Stimulated activated naive CD8-positive, alpha-beta T cell treated with anti-CD3 and anti-CD28 coated beads, Interleukin-15, Interleukin-2, amounts not matched to agents 100 ng/mL and 50 ng/mL, for 24 hours (primary cell): ENCODE results near the gene ARHGAP26.

Experiments used
- H3K27ac Mint-ChIP-seq: one replicate; pipeline ENCODE4 v1.8.0; 2021; ENCODE audit warnings: mild to moderate bottlenecking, mixed read lengths
- H3K27me3 Mint-ChIP-seq: one replicate; pipeline ENCODE4 v1.8.0; 2021; ENCODE audit warnings: mixed read lengths
- H3K36me3 Mint-ChIP-seq: one replicate; pipeline ENCODE4 v1.8.0; 2021; ENCODE audit warnings: low read depth, mixed read lengths
- H3K4me1 Mint-ChIP-seq: one replicate; pipeline ENCODE4 v1.8.0; 2021; ENCODE audit warnings: low read depth, mixed read lengths
- H3K4me3 Mint-ChIP-seq: one replicate; pipeline ENCODE4 v1.8.0; 2021; ENCODE audit warnings: mild to moderate bottlenecking, mixed read lengths
- H3K9me3 Mint-ChIP-seq: one replicate; pipeline ENCODE4 v1.8.0; 2021; ENCODE audit warnings: mixed read lengths

Gene ARHGAP26

DNA sequence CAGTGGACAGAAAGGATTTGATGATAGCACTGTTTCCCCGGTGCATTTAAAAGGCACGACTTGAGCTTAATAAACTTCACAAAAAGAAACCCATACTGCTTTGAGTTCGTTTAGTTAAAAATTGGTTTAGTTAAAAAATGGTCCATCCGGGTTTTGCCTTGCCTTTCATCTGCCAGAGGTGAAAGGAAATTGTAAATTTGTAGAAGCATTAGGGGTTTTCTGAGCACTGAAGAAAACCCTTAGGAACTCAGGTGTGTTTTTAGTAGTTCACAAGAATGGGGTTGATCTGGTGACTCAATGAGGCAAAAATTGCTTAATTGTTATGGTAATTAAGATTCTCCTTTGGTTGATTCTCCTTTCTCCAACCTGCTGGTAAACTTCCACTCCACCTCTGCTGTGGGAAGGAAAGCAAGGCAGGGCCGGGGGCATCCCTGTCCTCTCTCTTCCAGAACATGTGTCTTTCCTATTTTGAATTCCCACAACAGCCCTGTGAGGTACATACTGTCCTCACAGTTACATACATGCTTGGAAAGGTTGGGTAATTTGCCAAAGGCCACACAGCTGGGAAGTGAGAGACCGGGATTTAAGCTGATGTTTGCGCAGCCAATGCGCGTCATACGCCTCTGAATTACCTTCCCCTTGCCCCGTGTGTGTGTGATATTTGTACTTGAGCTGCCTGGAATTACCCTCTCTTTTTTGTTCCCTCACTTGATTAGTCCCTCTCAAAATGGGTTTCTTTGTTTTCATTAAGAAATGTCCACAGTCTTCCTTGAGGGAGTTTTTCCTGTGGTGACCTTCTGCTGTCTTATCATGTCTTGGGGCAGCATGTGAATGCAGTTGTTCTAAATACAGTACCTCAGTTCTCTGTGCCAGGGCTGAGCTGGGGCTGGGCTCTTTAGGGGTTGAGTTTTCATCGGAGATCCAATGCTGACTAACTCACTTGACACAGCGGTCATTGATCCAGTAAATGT is 94.4 kb downstream of the ARHGAP26 start:
- H3K36me3 Mint-ChIP-seq: no peaks in the 10 kb centered on the region
- H3K27me3 Mint-ChIP-seq: no peaks in the 10 kb centered on the region
- H3K4me1 Mint-ChIP-seq: peaks cover 32% of the 10 kb centered on the region
- peak overlapping the region; percentile 20 for H3K4me3 Mint-ChIP-seq
- no peaks in the 10 kb centered on the region for H3K9me3 Mint-ChIP-seq
- no peak overlapping the region for H3K27ac Mint-ChIP-seq

DNA sequence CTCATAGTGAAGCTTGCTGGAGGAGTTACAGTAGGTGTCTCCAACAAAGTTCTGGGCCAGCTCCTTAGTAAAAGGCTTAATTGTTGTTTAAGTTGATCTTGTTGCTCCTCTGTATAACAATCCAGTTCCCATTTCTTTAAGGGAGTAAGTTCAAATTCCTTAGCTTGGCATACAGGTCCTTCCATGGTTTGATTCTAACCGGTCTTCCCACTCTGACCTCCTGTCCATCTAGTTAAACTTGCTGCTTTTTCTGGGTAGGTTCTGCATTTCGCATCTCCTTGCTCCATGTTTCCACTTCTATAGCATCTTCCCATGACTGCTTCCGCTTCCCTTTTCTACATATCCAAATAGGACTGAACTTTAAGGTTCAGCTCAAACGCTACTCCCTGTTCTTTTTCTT is 95.5 kb downstream of the ARHGAP26 start:
- Mint-ChIP-seq H3K36me3 (no peaks in the 10 kb centered on the region), H3K27me3 (no peaks in the 10 kb centered on the region), H3K4me3 (no peak overlapping the region), H3K27ac (no peak overlapping the region), H3K4me1 (peaks cover 32% of the 10 kb centered on the region), H3K9me3 (no peaks in the 10 kb centered on the region)

DNA sequence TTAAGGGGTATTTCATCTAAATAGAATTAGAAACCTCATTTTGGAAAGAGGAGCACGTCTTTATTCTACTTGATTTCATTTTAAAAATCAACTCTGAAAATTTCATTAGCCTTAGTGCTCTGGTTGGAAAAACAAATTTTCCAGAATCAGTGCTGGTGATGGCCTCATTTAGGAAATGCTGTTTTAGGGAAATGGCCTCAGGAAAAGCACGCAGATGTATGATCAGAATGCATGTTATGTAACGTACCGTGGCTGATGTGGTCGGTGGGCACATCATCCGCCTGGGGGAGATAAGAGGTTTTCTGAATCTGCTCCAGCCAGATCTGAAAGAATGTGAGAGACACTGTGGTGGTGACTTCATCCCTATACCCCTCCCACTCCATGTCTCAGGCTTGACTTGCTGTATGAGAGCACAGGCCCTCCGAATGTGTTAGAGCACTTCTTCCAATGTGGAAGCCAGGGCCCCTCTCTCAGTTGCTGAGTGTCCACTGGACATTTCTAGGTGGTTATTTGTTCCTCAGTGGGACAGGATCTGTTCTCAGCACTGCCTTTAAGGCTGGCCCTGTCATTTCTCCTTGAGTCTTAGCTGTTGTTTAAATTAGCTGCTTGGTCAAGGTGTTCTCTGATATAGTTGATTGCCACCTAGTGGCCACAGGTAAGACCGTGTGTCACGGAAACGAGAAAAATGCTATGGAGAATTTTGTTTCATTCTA is 96.5 kb downstream of the ARHGAP26 start:
- H3K4me1 Mint-ChIP-seq: peaks cover 32% of the 10 kb centered on the region
- no peaks in the 10 kb centered on the region for H3K27me3 Mint-ChIP-seq
- no peaks in the 10 kb centered on the region for H3K36me3 Mint-ChIP-seq
- H3K9me3 Mint-ChIP-seq: no peaks in the 10 kb centered on the region
- H3K27ac Mint-ChIP-seq: no peak overlapping the region
- H3K4me3 Mint-ChIP-seq: no peak overlapping the region

DNA sequence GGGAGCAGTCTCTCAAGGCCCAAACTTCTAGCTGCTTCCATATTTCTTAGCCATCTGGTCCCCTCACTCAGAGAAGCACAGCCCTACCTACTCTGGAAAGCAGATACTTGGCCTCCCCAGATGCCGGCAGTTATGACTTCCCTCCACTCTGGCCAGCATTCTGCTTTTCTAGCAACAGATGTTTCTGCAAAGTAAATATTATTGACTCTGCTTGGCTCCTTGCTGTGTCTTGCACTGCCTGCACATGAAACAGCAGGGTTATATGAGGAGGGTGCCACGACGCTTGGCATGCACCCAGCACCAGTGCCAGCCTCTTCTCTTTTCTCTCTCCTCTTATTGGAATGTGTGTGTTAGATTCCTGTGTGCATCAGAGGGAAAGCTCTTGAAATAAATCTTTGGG is 99.7 kb downstream of the ARHGAP26 start:
- H3K4me1 Mint-ChIP-seq: peaks cover 17% of the 10 kb centered on the region
- H3K9me3 Mint-ChIP-seq: no peaks in the 10 kb centered on the region
- H3K27me3 Mint-ChIP-seq: no peaks in the 10 kb centered on the region
- no peak overlapping the region for H3K4me3 Mint-ChIP-seq
- no peaks in the 10 kb centered on the region for H3K36me3 Mint-ChIP-seq
- no peak overlapping the region for H3K27ac Mint-ChIP-seq

DNA sequence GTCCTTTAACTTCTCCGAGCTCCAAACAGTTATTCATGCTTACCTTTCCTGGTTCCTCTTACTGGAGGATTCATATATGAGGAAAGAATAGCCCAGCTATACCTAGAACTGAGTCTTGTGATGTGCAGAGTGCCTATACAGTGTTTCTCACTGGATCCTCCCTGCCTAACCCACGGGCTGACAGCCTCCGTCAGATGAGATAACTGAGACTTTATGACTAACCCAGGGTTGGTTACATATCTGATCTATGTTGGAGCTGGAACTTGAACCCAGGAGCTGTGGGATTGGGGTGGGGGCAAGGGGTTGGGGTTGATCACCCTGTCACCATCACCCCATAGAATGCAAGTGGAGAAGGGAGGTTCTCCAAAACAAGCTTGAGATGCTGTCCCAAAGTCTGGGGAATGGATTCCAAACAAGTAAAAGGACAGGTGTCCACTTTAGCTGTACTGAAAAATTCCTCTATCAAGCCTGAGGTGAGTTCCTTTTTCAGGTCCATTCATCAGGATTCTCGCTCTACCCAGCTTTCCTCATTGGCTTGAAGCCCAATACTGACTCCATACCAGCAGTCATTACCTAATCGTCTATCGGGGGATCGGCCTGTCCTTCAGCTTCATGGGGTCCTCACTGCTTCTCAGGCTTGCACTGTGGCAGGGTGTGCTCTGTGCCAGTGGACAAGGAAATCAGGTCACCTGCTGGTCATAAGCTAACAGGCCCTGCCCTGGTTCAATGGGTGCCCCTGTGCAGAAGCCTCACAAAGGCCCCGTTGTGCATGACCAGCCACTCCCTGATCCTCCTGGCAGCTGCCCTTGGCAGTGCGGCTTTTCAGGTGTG is 100.6 kb downstream of the ARHGAP26 start:
- H3K27ac Mint-ChIP-seq: no peak overlapping the region
- H3K4me1 Mint-ChIP-seq: peaks cover 9% of the 10 kb centered on the region
- no peaks in the 10 kb centered on the region for H3K9me3 Mint-ChIP-seq
- no peaks in the 10 kb centered on the region for H3K36me3 Mint-ChIP-seq
- H3K27me3 Mint-ChIP-seq: no peaks in the 10 kb centered on the region
- no peak overlapping the region for H3K4me3 Mint-ChIP-seq

DNA sequence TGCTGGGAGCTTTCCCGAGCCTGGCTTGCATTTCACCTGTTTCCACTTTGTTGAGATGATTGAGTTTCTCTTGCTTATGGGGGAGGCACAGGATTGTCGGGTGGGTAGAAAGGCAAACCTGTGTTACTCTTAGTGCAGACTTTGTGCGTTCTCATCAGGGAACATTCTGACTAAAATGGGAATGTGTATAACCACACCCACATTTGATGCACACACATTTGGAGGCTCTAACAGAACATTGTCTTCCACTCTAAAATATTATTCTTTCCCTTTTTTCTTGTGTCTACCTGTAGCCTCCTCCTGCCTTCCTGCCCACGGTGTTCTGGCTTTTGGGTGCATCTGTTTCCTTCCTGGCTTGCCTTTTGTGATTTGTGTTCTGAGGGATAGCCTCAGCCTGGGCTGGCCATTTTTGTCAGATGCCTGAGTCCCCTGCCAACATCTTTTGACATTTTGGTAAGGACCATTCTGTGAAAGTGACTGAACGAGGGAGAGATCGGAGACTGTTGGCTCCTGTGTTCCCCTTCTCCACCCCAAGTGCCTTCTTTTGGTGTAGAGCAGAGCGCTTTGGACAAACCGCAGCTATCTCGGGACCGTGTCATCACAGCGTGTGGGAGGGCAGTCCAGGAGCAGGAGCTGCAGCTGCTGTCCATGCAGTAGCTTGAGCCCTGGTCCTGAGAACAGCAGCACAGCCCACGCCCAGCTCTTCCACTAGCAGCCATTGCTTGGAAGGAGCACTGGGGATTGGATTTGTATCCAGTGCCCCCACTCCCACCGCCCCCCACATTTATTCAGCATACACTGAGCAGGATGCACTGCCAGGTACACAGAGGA is 101.4 kb downstream of the ARHGAP26 start:
- H3K4me1 Mint-ChIP-seq: peaks cover 7% of the 10 kb centered on the region
- no peaks in the 10 kb centered on the region for H3K36me3 Mint-ChIP-seq
- peak overlapping the region; percentile 4 for H3K27ac Mint-ChIP-seq
- H3K9me3 Mint-ChIP-seq: no peaks in the 10 kb centered on the region
- H3K4me3 Mint-ChIP-seq: no peak overlapping the region
- H3K27me3 Mint-ChIP-seq: no peaks in the 10 kb centered on the region

DNA sequence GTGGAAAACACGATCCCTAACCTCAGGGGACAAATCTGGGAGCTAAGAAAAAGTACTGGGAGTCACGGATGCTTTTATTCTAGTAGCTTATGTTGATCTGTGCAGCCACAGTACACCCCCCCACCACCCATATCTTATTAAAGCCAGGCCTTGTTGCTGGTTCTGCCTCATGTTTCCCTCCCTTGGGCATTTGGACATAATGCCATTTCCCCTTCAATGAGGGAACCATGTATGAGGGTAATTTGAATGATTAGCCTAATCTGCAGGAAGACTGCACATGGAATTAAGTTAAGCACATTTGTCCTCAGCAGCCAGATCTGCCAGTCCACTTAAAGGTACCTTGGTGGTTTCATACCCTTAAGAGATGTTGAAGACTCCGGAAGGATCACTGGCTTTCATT is 102.0 kb downstream of the ARHGAP26 start:
- H3K9me3 Mint-ChIP-seq: no peaks in the 10 kb centered on the region
- H3K4me1 Mint-ChIP-seq: peaks cover under 1% of the 10 kb centered on the region

DNA sequence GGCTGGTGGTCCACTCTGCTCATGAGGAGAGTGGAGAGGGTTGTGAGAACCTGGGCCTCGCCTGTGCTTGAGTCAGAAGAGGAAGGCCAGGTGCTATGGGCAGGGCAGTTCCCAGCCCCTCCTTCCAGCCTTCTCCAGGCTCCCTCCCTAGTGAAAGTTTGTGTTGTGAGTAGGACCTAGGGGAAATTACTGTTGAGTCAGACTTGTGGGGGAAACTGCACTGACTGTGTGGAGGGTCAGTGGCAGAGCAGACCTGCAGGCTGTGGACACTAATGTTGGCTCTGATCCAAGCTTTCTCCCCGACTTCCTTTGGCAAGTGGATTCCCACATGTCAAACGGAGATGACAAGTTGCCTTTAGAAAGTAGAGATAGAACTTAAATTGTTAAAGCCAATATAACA is 102.6 kb downstream of the ARHGAP26 start:
- Mint-ChIP-seq H3K27ac (no peak overlapping the region), H3K9me3 (no peaks in the 10 kb centered on the region), H3K4me3 (no peak overlapping the region), H3K4me1 (no peaks in the 10 kb centered on the region), H3K27me3 (no peaks in the 10 kb centered on the region), H3K36me3 (no peaks in the 10 kb centered on the region)

More for the DNA sequence above, 102.0 kb downstream of the ARHGAP26 start:
- H3K4me3 Mint-ChIP-seq: no peak overlapping the region
- no peaks in the 10 kb centered on the region for H3K27me3 Mint-ChIP-seq
- no peak overlapping the region for H3K27ac Mint-ChIP-seq
- H3K36me3 Mint-ChIP-seq: no peaks in the 10 kb centered on the region

DNA sequence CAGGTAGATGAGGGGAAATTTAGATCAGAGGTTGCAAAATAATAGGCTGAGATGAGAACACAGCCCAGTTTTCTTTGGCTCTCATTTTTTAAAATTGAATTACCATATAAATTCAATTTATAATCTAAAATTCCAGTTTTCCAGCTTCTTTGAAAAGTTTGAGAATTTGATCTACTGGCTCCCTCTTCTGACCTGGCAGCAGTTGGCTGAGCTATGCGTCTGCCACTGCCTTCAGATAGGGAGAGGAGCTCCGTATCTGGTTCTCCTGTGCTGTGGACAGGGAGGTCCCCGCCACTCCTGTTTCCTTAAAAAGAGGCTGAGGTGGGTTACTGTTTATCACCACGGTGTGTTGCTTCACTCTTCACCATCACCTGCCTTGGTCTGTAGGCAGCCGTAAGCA is 103.7 kb downstream of the ARHGAP26 start:
- H3K4me3 Mint-ChIP-seq: no peak overlapping the region

DNA sequence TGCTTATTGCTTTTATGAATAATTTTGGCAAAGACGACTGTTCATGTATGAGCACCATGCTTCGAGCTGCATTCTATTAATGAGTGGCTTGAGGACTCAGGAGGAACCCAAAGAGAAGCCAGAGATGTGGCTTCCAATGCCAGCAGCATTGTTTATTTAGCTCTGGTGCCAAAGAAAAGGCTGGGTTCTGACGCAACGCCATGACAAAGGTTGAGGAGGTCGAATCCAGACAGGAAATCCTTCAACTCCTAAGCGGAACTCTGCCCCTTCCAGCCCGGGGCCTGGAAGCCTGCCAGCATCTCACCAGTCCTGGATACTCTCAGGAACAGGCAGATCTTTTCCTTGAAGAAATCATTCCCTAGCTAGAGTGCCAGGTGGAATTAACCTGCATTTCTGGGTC is 104.4 kb downstream of the ARHGAP26 start:
- H3K27ac Mint-ChIP-seq: no peak overlapping the region
- no peaks in the 10 kb centered on the region for H3K4me1 Mint-ChIP-seq
- H3K4me3 Mint-ChIP-seq: no peak overlapping the region
- no peaks in the 10 kb centered on the region for H3K27me3 Mint-ChIP-seq
- H3K9me3 Mint-ChIP-seq: no peaks in the 10 kb centered on the region
- H3K36me3 Mint-ChIP-seq: no peaks in the 10 kb centered on the region

More for the DNA sequence above, 103.7 kb downstream of the ARHGAP26 start:
- Mint-ChIP-seq H3K36me3 (no peaks in the 10 kb centered on the region), H3K27me3 (no peaks in the 10 kb centered on the region), H3K4me1 (no peaks in the 10 kb centered on the region), H3K9me3 (no peaks in the 10 kb centered on the region), H3K27ac (no peak overlapping the region)

DNA sequence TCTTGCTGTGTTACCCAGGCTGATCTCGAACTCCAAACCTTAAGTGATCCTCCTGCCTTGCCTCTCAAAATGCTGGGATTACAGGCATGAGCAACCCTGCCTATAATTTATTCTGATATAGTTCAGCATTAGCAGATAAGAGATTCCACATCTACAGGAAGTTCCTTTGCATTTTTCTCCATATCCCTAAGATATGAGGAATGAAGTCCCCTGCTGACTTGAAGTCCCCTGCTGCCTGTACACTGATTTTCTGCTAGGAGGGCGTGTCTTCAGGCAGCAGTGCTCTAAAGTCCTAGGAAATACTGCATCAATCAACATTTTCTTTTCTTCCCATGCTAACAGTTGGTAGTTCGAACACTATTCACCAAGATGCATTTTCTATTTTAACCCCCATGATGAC is 105.8 kb downstream of the ARHGAP26 start:
- no peak overlapping the region for H3K4me3 Mint-ChIP-seq
- H3K9me3 Mint-ChIP-seq: no peaks in the 10 kb centered on the region
- H3K4me1 Mint-ChIP-seq: no peaks in the 10 kb centered on the region
- H3K36me3 Mint-ChIP-seq: no peaks in the 10 kb centered on the region
- H3K27ac Mint-ChIP-seq: no peak overlapping the region
- no peaks in the 10 kb centered on the region for H3K27me3 Mint-ChIP-seq

DNA sequence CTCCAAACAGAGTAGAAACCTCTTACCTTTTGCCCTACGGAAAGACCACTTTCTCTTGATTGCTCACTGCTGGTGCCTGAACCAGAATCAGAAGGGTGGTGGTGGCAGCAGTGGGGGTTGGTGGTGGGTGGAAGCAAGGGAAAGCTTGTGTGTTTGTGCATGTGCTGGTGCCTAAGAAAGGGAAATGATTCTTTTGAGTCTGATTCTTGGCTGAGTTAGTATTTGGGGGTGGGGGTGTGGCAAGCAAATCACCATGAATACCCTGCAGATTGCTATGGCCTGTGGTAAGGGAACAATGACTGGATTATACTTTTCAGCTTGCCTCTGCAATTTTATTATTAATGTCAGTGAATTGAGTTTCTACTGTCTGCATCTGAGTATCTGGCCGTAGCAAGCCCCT is 106.6 kb downstream of the ARHGAP26 start:
- Mint-ChIP-seq H3K36me3 (no peaks in the 10 kb centered on the region), H3K4me3 (no peak overlapping the region), H3K27ac (no peak overlapping the region), H3K27me3 (no peaks in the 10 kb centered on the region), H3K9me3 (no peaks in the 10 kb centered on the region), H3K4me1 (no peaks in the 10 kb centered on the region)

DNA sequence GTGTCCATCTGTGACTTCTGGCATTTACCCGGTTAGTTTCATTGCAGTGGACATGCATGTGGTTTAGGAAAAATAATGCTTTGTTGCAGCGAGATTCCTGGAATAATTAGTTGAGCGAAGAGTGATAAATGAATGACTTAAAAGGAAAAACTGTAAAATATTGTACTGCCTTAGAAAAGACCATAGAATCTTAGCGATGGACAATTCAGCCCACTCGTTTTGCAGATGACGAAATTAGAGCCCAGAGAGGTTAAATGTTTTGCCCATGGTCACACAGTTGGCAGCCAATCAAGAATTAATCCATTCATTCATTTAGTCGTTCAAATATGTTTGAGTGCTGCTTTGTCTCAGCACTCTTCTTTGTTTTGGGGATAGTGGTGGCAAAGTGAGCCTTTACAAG is 107.9 kb downstream of the ARHGAP26 start:
- no peaks in the 10 kb centered on the region for H3K4me1 Mint-ChIP-seq
- no peaks in the 10 kb centered on the region for H3K27me3 Mint-ChIP-seq
- H3K27ac Mint-ChIP-seq: no peak overlapping the region
- no peaks in the 10 kb centered on the region for H3K36me3 Mint-ChIP-seq
- no peak overlapping the region for H3K4me3 Mint-ChIP-seq
- H3K9me3 Mint-ChIP-seq: no peaks in the 10 kb centered on the region

DNA sequence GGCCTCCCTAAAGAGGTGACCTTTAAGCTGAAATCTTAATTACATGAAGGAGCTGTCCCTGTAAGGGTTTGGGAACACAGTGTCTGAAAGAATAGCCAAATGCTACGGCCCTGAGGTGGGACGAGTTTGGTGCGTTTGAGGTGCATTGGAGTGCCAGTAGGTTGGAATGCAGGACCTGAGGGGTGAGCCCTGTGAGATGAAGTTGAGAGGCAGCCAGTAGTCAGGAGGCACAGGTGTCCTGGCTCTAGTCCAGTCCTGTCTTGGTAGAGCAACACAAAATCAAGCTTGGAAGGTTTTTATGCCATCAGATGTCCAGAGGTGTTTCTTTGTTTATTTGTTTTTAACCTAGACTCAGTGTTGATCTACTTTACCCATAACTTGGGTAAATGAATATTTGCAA is 108.5 kb downstream of the ARHGAP26 start:
- no peaks in the 10 kb centered on the region for H3K36me3 Mint-ChIP-seq
- no peaks in the 10 kb centered on the region for H3K4me1 Mint-ChIP-seq
- H3K4me3 Mint-ChIP-seq: no peak overlapping the region
- no peaks in the 10 kb centered on the region for H3K9me3 Mint-ChIP-seq
- no peak overlapping the region for H3K27ac Mint-ChIP-seq
- H3K27me3 Mint-ChIP-seq: no peaks in the 10 kb centered on the region
